Measurements from ENCODE around the gene TUBB. TPM values are rescaled to one million over a fixed set of nuclear protein-coding genes. Genes with fewer than 3 reads are reported as not detected.
A peak's percentile ranks its signal among the peaks of the same experiment; 100 is the strongest.

Gene TUBB
- total RNA-seq, 1 experiment from 2014 or later: 853 TPM

- no peak for ATAC-seq
- in situ Hi-C loops (cut with HindIII; ENCODE audit: low pct_unique_long_range_greater_than_20kb, low sequenced_read_pairs): no loop called here
- intact Hi-C loops (cut with micrococcal nuclease; ENCODE audit: unreplicated experiment): no loop called here
- no peak for TF ChIP-seq SIN3A (IDR thresholded peaks at IDR 0.05; ENCODE audit: borderline replicate concordance, insufficient read depth, low read depth, low read length)
- TF ChIP-seq REST (IDR thresholded peaks at IDR 0.05; ENCODE audit: insufficient read depth in 1 of 2, low read depth in 2 of 2, low read length in 1 of 2): no peak
- no peak for TF ChIP-seq CTCF (IDR thresholded peaks at IDR 0.05)
- no peak for TF ChIP-seq TCF7L2 (IDR thresholded peaks at IDR 0.05; ENCODE audit: low read depth, low read length)
- no peak for TF ChIP-seq POLR2AphosphoS5 (IDR thresholded peaks at IDR 0.05; ENCODE audit: low read depth, low read length)
- Histone ChIP-seq H3K4me1 (ENCODE audit: control insufficient read depth, insufficient read depth, low read length) (peaks cover 11% of the 10 kb centered on the region), H3K4me3 (ENCODE audit: low read depth in 2 of 2, low read length in 2 of 2) (no peak overlapping the region), H3K9me3 (ENCODE audit: control insufficient read depth, insufficient read depth, low read depth, low read length) (no peaks in the 10 kb centered on the region), H3K27me3 (ENCODE audit: control insufficient read depth, insufficient read depth, low read length) (no peaks in the 10 kb centered on the region), H3K27ac (ENCODE audit: low read length) (no peak overlapping the region), H3K36me3 (ENCODE audit: control insufficient read depth, insufficient read depth, low read length) (no peaks in the 10 kb centered on the region)
- CTCF ChIA-PET: no interaction called here
- POLR2A ChIA-PET: interaction anchor here (0.6 kb wide), 1 partner anchor 24 kb away, joined by 10 read pairs; no protein-coding TSS in a partner anchor
- BruUV-seq (replicated peaks): no TSS peak
- DNase-seq (ENCODE audit: low read depth, low spot score): no peak
Measured at GRCh38 chr6:30705620-30706019, 14.5 kb upstream of the TUBB start.

DNA sequence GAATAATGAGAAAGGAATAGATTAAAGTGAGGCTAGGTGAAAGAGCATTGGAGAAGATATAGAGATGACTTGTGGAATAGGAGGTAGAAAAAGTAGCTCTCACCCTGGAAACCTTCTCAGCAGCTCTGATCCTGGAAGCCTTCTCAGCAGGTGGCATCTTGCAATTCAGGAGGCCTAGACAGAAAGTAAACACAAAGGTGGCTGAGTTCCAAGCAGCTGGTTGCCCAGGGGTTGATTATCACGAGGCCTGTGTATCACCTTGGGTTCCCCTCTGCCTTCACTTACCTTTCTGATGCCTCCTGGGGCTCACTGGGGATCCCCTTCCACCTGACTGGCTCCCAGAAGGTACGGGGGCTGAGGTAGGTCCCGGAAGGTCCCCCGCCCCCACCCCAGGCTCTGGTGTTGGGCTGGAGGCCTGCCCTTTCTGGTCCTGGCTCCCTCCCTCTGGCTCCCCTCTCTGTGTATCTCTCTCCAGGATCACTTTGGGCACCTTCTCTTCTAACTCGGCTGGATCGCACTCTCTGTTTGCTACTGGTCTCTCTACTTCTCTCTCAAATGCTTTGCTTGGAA, 12.8 kb upstream of the TUBB start:
- H3K27me3 ChIP-seq (ENCODE audit: control insufficient read depth, insufficient read depth, low read length): no peaks in the 10 kb centered on the region
- H3K27ac ChIP-seq (ENCODE audit: low read length): peak overlapping the region; percentile 44; the same call in 1 of the 2 replicates
- H3K36me3 ChIP-seq (ENCODE audit: control insufficient read depth, insufficient read depth, low read length): no peaks in the 10 kb centered on the region
- no peak overlapping the region for H3K4me3 ChIP-seq (ENCODE audit: low read depth in 2 of 2, low read length in 2 of 2)
- ATAC-seq: peak; percentile 44
- H3K9me3 ChIP-seq (ENCODE audit: control insufficient read depth, insufficient read depth, low read depth, low read length): no peaks in the 10 kb centered on the region
- H3K4me1 ChIP-seq (ENCODE audit: control insufficient read depth, insufficient read depth, low read length): peaks cover 11% of the 10 kb centered on the region
- DNase-seq (ENCODE audit: low read depth, low spot score): no peak
- ChIA-PET CTCF (no interaction called here), POLR2A (interaction anchor here (0.7 to 1.3 kb wide), 2 partner anchors 10 to 838 kb away, joined by 3 to 5 read pairs; partner anchors contain the start of gene MDC1)
- in situ Hi-C loops (cut with HindIII; ENCODE audit: low pct_unique_long_range_greater_than_20kb, low sequenced_read_pairs) (no loop called here), intact Hi-C loops (cut with micrococcal nuclease; ENCODE audit: unreplicated experiment) (no loop called here)
- TF ChIP-seq TCF7L2 (IDR thresholded peaks at IDR 0.05; ENCODE audit: low read depth, low read length) (no peak), POLR2AphosphoS5 (IDR thresholded peaks at IDR 0.05; ENCODE audit: low read depth, low read length) (0 out of 2 replicates have a peak, but pooled peaks have one; percentile 31), CTCF (IDR thresholded peaks at IDR 0.05) (no peak), SIN3A (IDR thresholded peaks at IDR 0.05; ENCODE audit: borderline replicate concordance, insufficient read depth, low read depth, low read length) (no peak), REST (IDR thresholded peaks at IDR 0.05; ENCODE audit: insufficient read depth in 1 of 2, low read depth in 2 of 2, low read length in 1 of 2) (no peak)
- BruUV-seq (replicated peaks): TSS peak; percentile 48

Data from Panc1 (cell line).